H1 (cell line): ENCODE data around the gene P2RX6. TPM values are rescaled to one million over a fixed set of nuclear protein-coding genes. Genes with fewer than 3 reads are reported as not detected.

ENCODE experiments used
- BACH1 ChIP-seq: IDR thresholded peaks from 2 replicates; pipeline ENCODE4 v1.6.1; 2012; ENCODE audit warnings: low read length, improper control_type of control experiment
- BRCA1 ChIP-seq: IDR thresholded peaks from 2 replicates; pipeline ENCODE4 v1.6.1; 2012; ENCODE audit warnings: low read depth, low read length, improper control_type of control experiment
- CBX5 ChIP-seq: fragments of 300-800, 300-1000 bp; sonication (generic); IDR thresholded peaks from 2 replicates; pipeline ENCODE4 v1.7.1; 2016; ENCODE audit warnings: antibody characterized with exemption, low read length, low read depth
- POLR2AphosphoS5 ChIP-seq: IDR thresholded peaks from 2 replicates; pipeline ENCODE4 v1.6.1; 2011; ENCODE audit warnings: low read depth, low read length
- POU5F1 ChIP-seq: IDR thresholded peaks from 2 replicates; pipeline ENCODE4 v1.6.1; 2011; ENCODE audit warnings: low read depth, mild to moderate bottlenecking, low read length, moderate library complexity
- RXRA ChIP-seq: IDR thresholded peaks from 2 replicates; pipeline ENCODE4 v1.6.1; 2011; ENCODE audit warnings: low read depth, mild to moderate bottlenecking, low read length, moderate library complexity; ENCODE audit not compliant: insufficient read depth
- polyA plus RNA-seq, 7 experiments: library from polyadenylated mRNA; depleted of rRNA in 3 of 7; stranded (reverse) in 5 of 7; unstranded in 2 of 7; fragments of >200 nt in 5 of 7; fragments of 200-250 nt in 2 of 7; gene quantifications; 1 replicate in 5 of 7; 2 replicates in 1 of 7; 4 replicates in 1 of 7; pipeline versions ENCODE4 v1.2.1 to v1.2.3, GENCODE V29; 2011 to 2013; ENCODE audit warnings: missing spikeins in 2 of 7, mixed read lengths in 2 of 7
- total RNA-seq: library from RNA; stranded (reverse); fragmentation: NEBNext Ultra II Directional; extraction: Animal tissue kit (Norgen Biotek cat#: 25700); gene quantifications from 2 replicates; pipeline ENCODE4 v1.2.1, GENCODE V29; 2021
- TF ChIP-seq, protein P1 (sequence below): fragments of 300-600 bp; sonication (generic); IDR thresholded peaks from 2 replicates; pipeline ENCODE4 v1.7.1; 2012; ENCODE audit warnings: low read length, moderate library complexity, mild to moderate bottlenecking, inconsistent platforms; ENCODE audit not compliant: insufficient replicate concordance

The P2RX6 gene
- total and polyA plus RNA-seq, 2 of the 8 experiments (the other 6 are each of a cell fraction or from before 2014, with no cell fraction given), result 0.09 TPM; not detected in 1

DNA sequence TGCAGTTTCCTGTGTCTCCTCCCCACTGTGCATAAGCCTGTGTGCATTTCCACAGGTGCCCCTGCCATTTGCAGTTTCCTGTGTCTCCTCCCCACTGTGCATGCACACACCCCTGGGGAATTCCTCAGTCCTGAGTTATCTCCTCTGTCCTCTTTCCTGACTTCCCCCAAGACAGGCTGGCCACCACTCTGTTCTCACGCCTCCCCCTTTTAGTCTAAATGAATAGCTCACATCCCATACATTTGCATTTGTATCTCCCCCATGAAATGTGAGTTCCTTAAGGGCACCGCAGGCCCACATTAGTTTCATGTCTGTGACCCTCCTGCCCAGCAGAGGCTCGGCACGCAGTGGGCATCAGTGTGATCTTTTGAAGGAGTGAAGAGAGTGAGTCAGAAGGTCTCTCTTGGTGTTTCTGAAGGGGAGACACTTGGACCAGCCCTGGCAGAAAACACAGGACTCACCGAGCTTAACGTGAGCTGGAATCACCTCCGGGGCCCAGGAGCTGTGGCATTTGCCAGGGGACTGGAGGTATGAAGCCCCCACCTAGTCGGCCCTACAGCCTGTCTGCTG, 37.0 kb downstream of the P2RX6 start (continued):
- TF ChIP-seq, protein P1, sequence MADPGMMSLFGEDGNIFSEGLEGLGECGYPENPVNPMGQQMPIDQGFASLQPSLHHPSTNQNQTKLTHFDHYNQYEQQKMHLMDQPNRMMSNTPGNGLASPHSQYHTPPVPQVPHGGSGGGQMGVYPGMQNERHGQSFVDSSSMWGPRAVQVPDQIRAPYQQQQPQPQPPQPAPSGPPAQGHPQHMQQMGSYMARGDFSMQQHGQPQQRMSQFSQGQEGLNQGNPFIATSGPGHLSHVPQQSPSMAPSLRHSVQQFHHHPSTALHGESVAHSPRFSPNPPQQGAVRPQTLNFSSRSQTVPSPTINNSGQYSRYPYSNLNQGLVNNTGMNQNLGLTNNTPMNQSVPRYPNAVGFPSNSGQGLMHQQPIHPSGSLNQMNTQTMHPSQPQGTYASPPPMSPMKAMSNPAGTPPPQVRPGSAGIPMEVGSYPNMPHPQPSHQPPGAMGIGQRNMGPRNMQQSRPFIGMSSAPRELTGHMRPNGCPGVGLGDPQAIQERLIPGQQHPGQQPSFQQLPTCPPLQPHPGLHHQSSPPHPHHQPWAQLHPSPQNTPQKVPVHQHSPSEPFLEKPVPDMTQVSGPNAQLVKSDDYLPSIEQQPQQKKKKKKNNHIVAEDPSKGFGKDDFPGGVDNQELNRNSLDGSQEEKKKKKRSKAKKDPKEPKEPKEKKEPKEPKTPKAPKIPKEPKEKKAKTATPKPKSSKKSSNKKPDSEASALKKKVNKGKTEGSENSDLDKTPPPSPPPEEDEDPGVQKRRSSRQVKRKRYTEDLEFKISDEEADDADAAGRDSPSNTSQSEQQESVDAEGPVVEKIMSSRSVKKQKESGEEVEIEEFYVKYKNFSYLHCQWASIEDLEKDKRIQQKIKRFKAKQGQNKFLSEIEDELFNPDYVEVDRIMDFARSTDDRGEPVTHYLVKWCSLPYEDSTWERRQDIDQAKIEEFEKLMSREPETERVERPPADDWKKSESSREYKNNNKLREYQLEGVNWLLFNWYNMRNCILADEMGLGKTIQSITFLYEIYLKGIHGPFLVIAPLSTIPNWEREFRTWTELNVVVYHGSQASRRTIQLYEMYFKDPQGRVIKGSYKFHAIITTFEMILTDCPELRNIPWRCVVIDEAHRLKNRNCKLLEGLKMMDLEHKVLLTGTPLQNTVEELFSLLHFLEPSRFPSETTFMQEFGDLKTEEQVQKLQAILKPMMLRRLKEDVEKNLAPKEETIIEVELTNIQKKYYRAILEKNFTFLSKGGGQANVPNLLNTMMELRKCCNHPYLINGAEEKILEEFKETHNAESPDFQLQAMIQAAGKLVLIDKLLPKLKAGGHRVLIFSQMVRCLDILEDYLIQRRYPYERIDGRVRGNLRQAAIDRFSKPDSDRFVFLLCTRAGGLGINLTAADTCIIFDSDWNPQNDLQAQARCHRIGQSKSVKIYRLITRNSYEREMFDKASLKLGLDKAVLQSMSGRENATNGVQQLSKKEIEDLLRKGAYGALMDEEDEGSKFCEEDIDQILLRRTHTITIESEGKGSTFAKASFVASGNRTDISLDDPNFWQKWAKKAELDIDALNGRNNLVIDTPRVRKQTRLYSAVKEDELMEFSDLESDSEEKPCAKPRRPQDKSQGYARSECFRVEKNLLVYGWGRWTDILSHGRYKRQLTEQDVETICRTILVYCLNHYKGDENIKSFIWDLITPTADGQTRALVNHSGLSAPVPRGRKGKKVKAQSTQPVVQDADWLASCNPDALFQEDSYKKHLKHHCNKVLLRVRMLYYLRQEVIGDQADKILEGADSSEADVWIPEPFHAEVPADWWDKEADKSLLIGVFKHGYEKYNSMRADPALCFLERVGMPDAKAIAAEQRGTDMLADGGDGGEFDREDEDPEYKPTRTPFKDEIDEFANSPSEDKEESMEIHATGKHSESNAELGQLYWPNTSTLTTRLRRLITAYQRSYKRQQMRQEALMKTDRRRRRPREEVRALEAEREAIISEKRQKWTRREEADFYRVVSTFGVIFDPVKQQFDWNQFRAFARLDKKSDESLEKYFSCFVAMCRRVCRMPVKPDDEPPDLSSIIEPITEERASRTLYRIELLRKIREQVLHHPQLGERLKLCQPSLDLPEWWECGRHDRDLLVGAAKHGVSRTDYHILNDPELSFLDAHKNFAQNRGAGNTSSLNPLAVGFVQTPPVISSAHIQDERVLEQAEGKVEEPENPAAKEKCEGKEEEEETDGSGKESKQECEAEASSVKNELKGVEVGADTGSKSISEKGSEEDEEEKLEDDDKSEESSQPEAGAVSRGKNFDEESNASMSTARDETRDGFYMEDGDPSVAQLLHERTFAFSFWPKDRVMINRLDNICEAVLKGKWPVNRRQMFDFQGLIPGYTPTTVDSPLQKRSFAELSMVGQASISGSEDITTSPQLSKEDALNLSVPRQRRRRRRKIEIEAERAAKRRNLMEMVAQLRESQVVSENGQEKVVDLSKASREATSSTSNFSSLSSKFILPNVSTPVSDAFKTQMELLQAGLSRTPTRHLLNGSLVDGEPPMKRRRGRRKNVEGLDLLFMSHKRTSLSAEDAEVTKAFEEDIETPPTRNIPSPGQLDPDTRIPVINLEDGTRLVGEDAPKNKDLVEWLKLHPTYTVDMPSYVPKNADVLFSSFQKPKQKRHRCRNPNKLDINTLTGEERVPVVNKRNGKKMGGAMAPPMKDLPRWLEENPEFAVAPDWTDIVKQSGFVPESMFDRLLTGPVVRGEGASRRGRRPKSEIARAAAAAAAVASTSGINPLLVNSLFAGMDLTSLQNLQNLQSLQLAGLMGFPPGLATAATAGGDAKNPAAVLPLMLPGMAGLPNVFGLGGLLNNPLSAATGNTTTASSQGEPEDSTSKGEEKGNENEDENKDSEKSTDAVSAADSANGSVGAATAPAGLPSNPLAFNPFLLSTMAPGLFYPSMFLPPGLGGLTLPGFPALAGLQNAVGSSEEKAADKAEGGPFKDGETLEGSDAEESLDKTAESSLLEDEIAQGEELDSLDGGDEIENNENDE, result no peak
- TF ChIP-seq POLR2AphosphoS5 (no peak), BRCA1 (no peak), RXRA (no peak), POU5F1 (no peak), BACH1 (no peak), CBX5 (no peak)
